ENCODE data around the gene FDXR. TPM values are rescaled to one million over a fixed set of nuclear protein-coding genes. Genes with fewer than 3 reads are reported as not detected.

Gene FDXR
- total RNA-seq, 1 experiment from 2014 or later = 39.7 TPM

- Histone ChIP-seq H2BK15ac (ENCODE audit: low read depth, low read length) (no peak overlapping the region), H4K91ac (ENCODE audit: insufficient read length, low read depth, low read length) (no peak overlapping the region), H4K8ac (replicated peaks; ENCODE audit: insufficient read length, low read depth, low read length) (no peak overlapping the region), H3K9ac (ENCODE audit: extremely low read depth, insufficient read length, low read length) (no peak overlapping the region), H2AFZ (ENCODE audit: low read length) (no peak overlapping the region), H3K4me2 (ENCODE audit: insufficient read depth, insufficient read length, low read length) (no peak overlapping the region), H3K79me1 (ENCODE audit: insufficient read depth, low read depth, low read length, poor library complexity, severe bottlenecking) (no peaks in the 10 kb centered on the region), H3K14ac (ENCODE audit: insufficient read depth, low read length) (no peak overlapping the region), H3K56ac (ENCODE audit: insufficient read length, low read depth, low read length) (no peak overlapping the region), H4K5ac (ENCODE audit: insufficient read length, low read depth, low read length) (no peak overlapping the region), H2BK20ac (ENCODE audit: low read depth, low read length, poor library complexity, severe bottlenecking) (no peak overlapping the region), H2BK5ac (ENCODE audit: insufficient read length, low read length) (no peak overlapping the region), H2BK12ac (ENCODE audit: insufficient read length, low read depth, low read length) (no peak overlapping the region), H3K79me2 (ENCODE audit: insufficient read depth, low read length) (no peaks in the 10 kb centered on the region), H2BK120ac (ENCODE audit: low read depth, low read length, poor library complexity, severe bottlenecking) (no peak overlapping the region), H3T11ph (ENCODE audit: low read length) (no peak overlapping the region), H3K23ac (ENCODE audit: insufficient read length, low read depth, low read length) (no peak overlapping the region), H3K23me2 (ENCODE audit: insufficient read length, low read depth, low read length, poor library complexity, severe bottlenecking) (no peaks in the 10 kb centered on the region), H3K27me3 (ENCODE audit: insufficient read depth, low read length) (no peaks in the 10 kb centered on the region), H3K18ac (ENCODE audit: insufficient read length, low read depth, low read length) (no peak overlapping the region), H3K27ac (ENCODE audit: insufficient read length, low read depth, low read length) (no peak overlapping the region), H2AK5ac (ENCODE audit: insufficient read length, low read length) (no peak overlapping the region), H3K9me3 (ENCODE audit: control insufficient read depth, low read depth, low read length) (no peaks in the 10 kb centered on the region), H4K20me1 (ENCODE audit: control insufficient read depth, insufficient read depth, insufficient read length) (no peaks in the 10 kb centered on the region), H3K4me1 (ENCODE audit: insufficient read depth, low read length) (peaks cover 3% of the 10 kb centered on the region), H3K4ac (ENCODE audit: low read depth, low read length) (no peak overlapping the region)
- H3K36me3 Mint-ChIP-seq (ENCODE audit: insufficient read depth in 1 of 3, low read depth in 3 of 3) = peaks cover 0 to 2% (median 0%) of the 10 kb centered on the region in 3 experiments; a peak in 3 of 7 replicates
- no peak for TF ChIP-seq CTCF (conservative IDR thresholded peaks at IDR 0.05)
- no CpG with 5 or more reads among the region's 6 CpGs for WGBS (ENCODE audit: extremely low coverage, insufficient read length, low lambda C conversion rate)
- peaks cover 18 to 29% of the 10 kb centered on the region in 2 experiments for H3K4me1 Mint-ChIP-seq
- DNase-seq = peak; percentile 28
- H3K4me3 Mint-ChIP-seq = no peak overlapping the region
- H3K9me3 Mint-ChIP-seq = peaks cover 0 to 3% of the 10 kb centered on the region in 2 experiments; a peak in 1 of 5 replicates
- H3K27ac Mint-ChIP-seq = no peak overlapping the region; a peak in 1 of 7 replicates
- peaks cover 48% of the 10 kb centered on the region for H3K27me3 Mint-ChIP-seq (ENCODE audit: low read depth)
Observed at GRCh38 chr17:74903671-74904070, 30.9 kb upstream of the FDXR start.

Data from H9 (cell line).